Gastroesophageal sphincter (tissue), 4 donors: ENCODE results near the gene ERCC4. TPM values are rescaled to one million over a fixed set of nuclear protein-coding genes. Genes with fewer than 3 reads are reported as not detected.
"Not testable (repeated sequence)": the region's sequence is repeated elsewhere in the genome, so short reads cannot be mapped to it uniquely, and the experiment has no call there.

ENCODE experiments used
- ATAC-seq: fragments of 150-250 bp; one replicate; pipeline ENCODE4 v1.9.1; 2016; ENCODE audit warnings: mild to moderate bottlenecking, moderate library complexity
- H3K27ac ChIP-seq, 4 donors: fragments of 200-600 bp; sonication (generic) in 3 of 4; 1 replicate in 3 of 4; 2 replicates in 1 of 4; pipeline ENCODE4 v1.5.1; 2016 to 2019
- H3K27me3 ChIP-seq: fragments of 200-600 bp; sonication (generic); one replicate; pipeline ENCODE4 v1.5.1; 2019
- H3K36me3 ChIP-seq, 2 donors: fragments of 200-600 bp; sonication (generic); one replicate each; pipeline ENCODE4 v1.5.1; 2019; ENCODE audit warnings: control low read depth in 1 of 2
- H3K4me1 ChIP-seq, 3 donors: fragments of 200-600 bp; sonication (generic); 1 replicate in 2 of 3; 2 replicates in 1 of 3; pipeline ENCODE4 v1.5.1; 2016 to 2019; ENCODE audit warnings: control low read depth in 2 of 3
- H3K4me3 ChIP-seq, 2 donors: fragments of 200-600 bp; sonication (generic); one replicate each; pipeline ENCODE4 v1.5.1; 2019; ENCODE audit warnings: mild to moderate bottlenecking in 1 of 2, moderate library complexity in 1 of 2
- H3K9me3 ChIP-seq, 3 donors: fragments of 200-600 bp; sonication (generic); one replicate each; pipeline ENCODE4 v1.5.1; 2017 to 2019; ENCODE audit warnings: control low read depth in 2 of 3
- EP300 ChIP-seq: sonication (generic); formaldehyde crosslinking; IDR thresholded peaks from one replicate; pipeline ENCODE4 v1.6.1; 2017; ENCODE audit warnings: antibody characterized with exemption, mild to moderate bottlenecking
- POLR2A ChIP-seq, 2 donors: fragments of 450-650 bp; IDR thresholded peaks; one replicate each; pipeline ENCODE4 v1.6.1; 2017; ENCODE audit warnings: antibody characterized with exemption in 2 of 2, mild to moderate bottlenecking in 2 of 2, moderate library complexity in 1 of 2
- POLR2AphosphoS5 ChIP-seq: sonication (generic); formaldehyde crosslinking; IDR thresholded peaks from one replicate; pipeline ENCODE4 v1.6.1; 2017; ENCODE audit warnings: antibody characterized with exemption
- WGBS, 2 donors: methylation state at CpG; one replicate each; pipeline ENCODE4 v1.1.5; 2018; ENCODE audit warnings: low coverage in 1 of 2; 5-methylcytosine and 5-hydroxymethylcytosine counted together
- total RNA-seq, 4 donors: library from RNA; depleted of rRNA; stranded (reverse); fragments of >200 nt; gene quantifications; one replicate each; pipeline ENCODE4 v1.1.0, GENCODE V29; 2016
- TF ChIP-seq, protein P1 (sequence below), 4 experiments: fragments of 200-600 bp in 2 of 4; fragments of 450-650 bp in 2 of 4; sonication (generic) in 1 of 4; IDR thresholded peaks; one replicate each; pipeline ENCODE4 v1.5.1; 2017 to 2019; ENCODE audit warnings: antibody characterized with exemption in 4 of 4, mild to moderate bottlenecking in 2 of 4, moderate library complexity in 2 of 4

Gene ERCC4
- total RNA-seq, 4 donors from 2014 or later, result 6.3 to 12.5 (median 9.2) TPM

DNA sequence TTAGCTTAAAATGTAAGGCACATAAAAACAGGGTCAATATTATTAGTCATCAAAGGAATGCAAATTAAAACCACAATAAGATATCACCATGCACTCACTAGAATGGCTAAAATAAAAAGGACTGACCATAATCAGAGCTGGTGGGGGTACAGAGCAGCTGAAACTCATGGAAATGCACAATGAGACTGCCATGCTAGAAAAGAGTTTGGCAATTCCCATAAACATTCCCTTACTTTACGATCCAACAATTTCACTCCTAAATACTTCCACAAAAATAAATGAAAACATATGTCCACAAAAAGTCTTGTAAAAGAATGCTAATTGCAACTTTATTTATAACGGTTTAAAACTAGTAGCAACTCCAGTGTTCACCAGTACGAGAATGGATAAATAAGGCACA is 36.1 kb upstream of the ERCC4 start:
- 24 to 63% methylated on average over 3 of the region's 3 CpGs for whole genome bisulfite sequencing, 2 donors
- Histone ChIP-seq H3K4me3 (no peak overlapping the region), H3K27me3 (peaks cover 6% of the 10 kb centered on the region), H3K9me3 (no peaks in the 10 kb centered on the region), H3K27ac (no peak overlapping the region), H3K4me1 (no peaks in the 10 kb centered on the region), H3K36me3 (no peaks in the 10 kb centered on the region)
- no peak for TF ChIP-seq POLR2A (IDR thresholded peaks at IDR 0.05)
- TF ChIP-seq POLR2AphosphoS5, result no peak
- TF ChIP-seq, protein P1, sequence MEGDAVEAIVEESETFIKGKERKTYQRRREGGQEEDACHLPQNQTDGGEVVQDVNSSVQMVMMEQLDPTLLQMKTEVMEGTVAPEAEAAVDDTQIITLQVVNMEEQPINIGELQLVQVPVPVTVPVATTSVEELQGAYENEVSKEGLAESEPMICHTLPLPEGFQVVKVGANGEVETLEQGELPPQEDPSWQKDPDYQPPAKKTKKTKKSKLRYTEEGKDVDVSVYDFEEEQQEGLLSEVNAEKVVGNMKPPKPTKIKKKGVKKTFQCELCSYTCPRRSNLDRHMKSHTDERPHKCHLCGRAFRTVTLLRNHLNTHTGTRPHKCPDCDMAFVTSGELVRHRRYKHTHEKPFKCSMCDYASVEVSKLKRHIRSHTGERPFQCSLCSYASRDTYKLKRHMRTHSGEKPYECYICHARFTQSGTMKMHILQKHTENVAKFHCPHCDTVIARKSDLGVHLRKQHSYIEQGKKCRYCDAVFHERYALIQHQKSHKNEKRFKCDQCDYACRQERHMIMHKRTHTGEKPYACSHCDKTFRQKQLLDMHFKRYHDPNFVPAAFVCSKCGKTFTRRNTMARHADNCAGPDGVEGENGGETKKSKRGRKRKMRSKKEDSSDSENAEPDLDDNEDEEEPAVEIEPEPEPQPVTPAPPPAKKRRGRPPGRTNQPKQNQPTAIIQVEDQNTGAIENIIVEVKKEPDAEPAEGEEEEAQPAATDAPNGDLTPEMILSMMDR (IDR thresholded peaks at IDR 0.05), result no peak
- TF ChIP-seq EP300, result no peak
- no peak for ATAC-seq

DNA sequence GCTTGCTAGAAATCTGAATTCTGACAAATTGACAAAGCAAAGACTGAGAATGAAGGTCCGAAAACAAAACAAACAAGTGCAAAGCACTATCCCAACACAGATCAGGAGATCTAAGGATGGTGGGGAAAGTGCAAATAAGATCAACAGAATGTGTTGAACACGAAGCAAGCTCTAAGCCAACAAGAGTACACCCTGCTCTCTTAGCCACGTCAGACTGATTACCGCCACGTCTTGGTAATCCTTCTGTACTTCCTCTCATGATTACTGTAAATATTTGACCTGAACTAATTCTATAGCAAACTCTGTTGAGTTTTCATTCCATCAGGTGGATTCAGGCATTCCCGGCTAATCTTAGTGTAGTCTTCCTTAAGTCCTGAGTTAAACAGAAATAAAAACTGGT is 34.3 kb upstream of the ERCC4 start:
- 59 to 60% methylated on average over 6 of the region's 6 CpGs for WGBS, 2 donors
- no peak overlapping the region for H3K27ac ChIP-seq
- peaks cover 6% of the 10 kb centered on the region for H3K27me3 ChIP-seq
- no peaks in the 10 kb centered on the region for H3K36me3 ChIP-seq
- H3K4me3 ChIP-seq, result no peak overlapping the region
- no peak for ATAC-seq
- H3K4me1 ChIP-seq, result no peaks in the 10 kb centered on the region
- TF ChIP-seq EP300, result no peak
- H3K9me3 ChIP-seq, result no peaks in the 10 kb centered on the region

DNA sequence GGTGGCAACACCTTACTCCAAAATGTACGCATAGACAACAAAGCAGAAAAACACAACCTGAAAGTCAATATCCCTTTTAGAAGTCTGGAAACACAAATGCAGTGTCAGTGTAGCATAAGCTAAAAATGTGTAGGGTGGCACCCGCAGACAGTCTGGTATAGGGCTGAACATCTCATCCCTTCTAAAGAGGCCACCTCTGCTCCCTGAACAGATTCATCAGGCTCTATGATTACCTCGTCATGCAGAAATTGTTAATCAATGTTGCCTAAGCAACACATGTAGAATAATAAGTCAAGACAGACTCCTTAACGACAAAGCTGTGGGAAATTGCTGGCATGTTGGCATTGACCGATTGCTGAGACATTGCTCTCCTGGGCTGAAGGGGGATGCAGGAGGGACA is 33.3 kb upstream of the ERCC4 start:
- H3K27me3 ChIP-seq, result peaks cover 6% of the 10 kb centered on the region
- TF ChIP-seq POLR2A (IDR thresholded peaks at IDR 0.05) (no peak), POLR2AphosphoS5 (no peak), EP300 (no peak)
- TF ChIP-seq, protein P1 (IDR thresholded peaks at IDR 0.05), result no peak
- no peak overlapping the region for H3K27ac ChIP-seq
- no peaks in the 10 kb centered on the region for H3K9me3 ChIP-seq
- no peaks in the 10 kb centered on the region for H3K36me3 ChIP-seq
- 94 to 96% methylated on average over 4 to 5 of the region's 5 CpGs for WGBS, 2 donors
- H3K4me1 ChIP-seq, result no peaks in the 10 kb centered on the region
- no peak overlapping the region for H3K4me3 ChIP-seq
- no peak for ATAC-seq

DNA sequence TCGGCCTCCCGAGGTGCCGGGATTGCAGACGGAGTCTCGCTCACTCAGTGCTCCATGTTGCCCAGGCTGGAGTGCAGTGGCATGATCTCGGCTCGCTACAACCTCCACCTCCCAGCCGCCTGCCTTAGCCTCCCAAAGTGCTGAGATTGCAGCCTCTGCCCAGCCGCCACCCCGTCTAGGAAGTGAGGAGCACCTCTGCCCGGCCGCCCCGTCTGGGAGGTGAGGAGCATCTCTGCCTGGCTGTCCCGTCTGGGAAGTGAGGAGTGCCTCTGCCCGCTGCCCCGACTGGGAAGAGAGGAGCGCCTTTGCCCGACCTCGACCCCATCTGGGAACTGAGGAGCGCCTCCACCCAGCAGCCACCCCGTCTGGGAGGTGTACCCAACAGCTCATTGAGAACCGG is 30.6 kb upstream of the ERCC4 start:
- H3K4me3 ChIP-seq, H3K36me3 ChIP-seq, H3K9me3 ChIP-seq, H3K27me3 ChIP-seq, H3K4me1 ChIP-seq, ATAC-seq, H3K27ac ChIP-seq: not testable (repeated sequence)
- WGBS, 2 donors, result 86% methylated on average over 1 of the region's 22 CpGs; no CpG with 5 or more reads in 1 of the 2 donors

DNA sequence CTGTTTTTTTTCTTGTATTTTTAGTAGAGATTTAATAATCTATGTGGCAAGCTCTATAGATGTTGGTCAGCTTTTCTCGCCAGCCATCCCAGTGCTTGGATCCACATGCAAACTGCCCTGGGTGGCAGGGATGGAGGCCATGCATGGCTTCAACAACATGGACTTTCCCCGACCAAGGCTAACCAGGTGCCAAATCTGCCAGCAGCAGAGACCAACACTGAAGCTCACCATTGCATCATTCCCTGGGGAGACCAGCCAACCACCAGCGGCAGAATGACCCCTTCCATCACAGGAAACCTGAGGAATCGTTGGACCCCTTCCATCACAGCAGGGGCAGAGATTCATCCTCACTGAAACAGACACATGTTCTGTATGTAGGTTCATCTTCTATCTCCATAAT is 27.7 kb upstream of the ERCC4 start:
- Histone ChIP-seq H3K9me3 (peaks cover 0 to 9% (median 0%) of the 10 kb centered on the region in 3 donors), H3K4me1 (no peaks in the 10 kb centered on the region), H3K27me3 (no peaks in the 10 kb centered on the region), H3K36me3 (no peaks in the 10 kb centered on the region), H3K4me3 (no peak overlapping the region), H3K27ac (no peak overlapping the region)
- WGBS, 2 donors, result 56% methylated on average over 3 of the region's 4 CpGs; no CpG with 5 or more reads in 1 of the 2 donors
- TF ChIP-seq POLR2A (IDR thresholded peaks at IDR 0.05) (no peak), EP300 (no peak), POLR2AphosphoS5 (no peak)
- TF ChIP-seq, protein P1 (IDR thresholded peaks at IDR 0.05), result no peak
- ATAC-seq, result no peak

DNA sequence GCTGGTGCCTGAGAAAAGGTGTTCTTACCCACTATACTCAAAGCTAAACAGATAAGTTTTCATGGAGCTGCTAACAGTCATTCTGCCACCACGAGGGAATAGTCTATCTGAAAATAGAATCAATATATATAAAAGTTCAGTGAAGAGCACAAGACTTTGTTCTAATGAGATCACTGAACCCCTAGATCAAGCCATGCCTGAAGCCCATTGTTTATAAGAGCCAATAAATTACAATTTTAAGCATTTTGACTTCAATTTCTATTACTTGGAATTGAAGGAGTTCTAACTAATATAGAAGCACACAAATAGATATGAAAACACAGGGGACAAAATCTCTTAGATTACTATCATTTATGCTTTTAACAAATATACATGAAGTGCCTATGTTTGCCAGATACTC is 24.4 kb upstream of the ERCC4 start:
- Histone ChIP-seq H3K4me3 (no peak overlapping the region), H3K27ac (no peak overlapping the region), H3K27me3 (no peaks in the 10 kb centered on the region), H3K4me1 (peaks cover 0 to 13% (median 0%) of the 10 kb centered on the region in 3 donors), H3K36me3 (no peaks in the 10 kb centered on the region), H3K9me3 (peaks cover 0 to 9% (median 0%) of the 10 kb centered on the region in 3 donors)
- TF ChIP-seq POLR2AphosphoS5 (no peak), EP300 (no peak), POLR2A (IDR thresholded peaks at IDR 0.05) (no peak)
- TF ChIP-seq, protein P1 (IDR thresholded peaks at IDR 0.05), result no peak
- ATAC-seq, result no peak
- 38 to 67% methylated on average over 1 of the region's 1 CpG for WGBS, 2 donors
